Measurements from ENCODE around the gene R3HCC1L.
"Not testable (repeated sequence)": the region's sequence is repeated elsewhere in the genome, so short reads cannot be mapped to it uniquely, and the experiment has no call there.

The R3HCC1L gene

GRCh38 chr10:98133075-98133752, 1.2 kb upstream of the R3HCC1L start:
- not testable (repeated sequence) for DNase-seq

DNA sequence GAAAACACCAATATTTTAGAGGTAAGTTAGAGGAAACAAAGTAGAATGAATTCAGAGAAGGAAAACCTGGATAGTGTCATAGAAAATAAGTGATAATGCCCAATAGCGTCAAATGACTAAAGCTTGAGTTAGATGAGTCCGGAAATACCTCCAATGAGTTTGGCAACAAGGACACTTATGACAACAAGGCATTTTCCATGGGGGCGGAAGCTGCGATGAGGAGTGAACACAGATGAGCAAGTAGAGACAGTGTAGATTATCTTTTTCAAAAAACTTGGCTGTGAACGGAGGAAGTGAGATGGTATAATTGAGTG, 383 bp upstream of the R3HCC1L start:
- peak in 1 of 3 experiments; percentile 48 for DNase-seq

DNA sequence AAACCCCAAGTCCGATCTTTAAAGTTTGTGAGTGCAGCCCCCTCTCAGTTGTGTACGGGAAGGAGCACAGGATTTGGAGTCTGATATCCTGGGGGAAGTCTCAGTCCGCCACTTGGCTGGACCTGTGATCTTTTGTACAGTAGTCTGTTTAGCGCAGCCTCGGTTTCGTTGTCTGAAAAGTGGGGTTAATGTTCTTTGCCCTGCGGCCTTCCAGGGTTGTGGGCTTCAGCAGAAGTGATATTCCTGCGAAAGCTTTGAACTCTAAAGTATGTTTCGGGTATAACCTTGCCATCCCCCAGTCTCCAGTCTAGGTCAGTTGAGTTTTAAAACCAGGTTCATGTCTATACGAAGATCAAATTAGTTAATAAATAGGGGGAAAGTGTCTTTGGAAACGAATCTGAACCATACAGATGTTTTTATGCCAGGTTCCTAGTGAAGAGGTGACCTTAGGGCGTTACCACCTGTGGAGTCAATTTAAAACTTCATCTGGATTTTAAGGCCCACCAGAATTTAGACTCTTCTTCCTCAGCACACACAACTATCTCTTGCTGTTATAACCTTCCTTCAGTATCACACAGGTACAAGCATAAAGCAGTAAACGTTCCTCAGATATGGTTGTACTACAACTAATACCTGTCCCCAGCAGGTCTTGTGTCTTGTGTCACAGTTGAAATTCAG, 904 bp downstream of the R3HCC1L start:
- peak in 2 of 3 experiments; percentile 5 to 56 for DNase-seq

GRCh38 chr10:98136775-98137174, 2.3 kb downstream of the R3HCC1L start:
- not testable (repeated sequence) for DNase-seq

- no peak for DNase-seq
Observed at GRCh38 chr10:98138031-98138430, 3.6 kb downstream of the R3HCC1L start.

- no peak for DNase-seq
Observed at GRCh38 chr10:98139431-98139830, 5.0 kb downstream of the R3HCC1L start.

DNA sequence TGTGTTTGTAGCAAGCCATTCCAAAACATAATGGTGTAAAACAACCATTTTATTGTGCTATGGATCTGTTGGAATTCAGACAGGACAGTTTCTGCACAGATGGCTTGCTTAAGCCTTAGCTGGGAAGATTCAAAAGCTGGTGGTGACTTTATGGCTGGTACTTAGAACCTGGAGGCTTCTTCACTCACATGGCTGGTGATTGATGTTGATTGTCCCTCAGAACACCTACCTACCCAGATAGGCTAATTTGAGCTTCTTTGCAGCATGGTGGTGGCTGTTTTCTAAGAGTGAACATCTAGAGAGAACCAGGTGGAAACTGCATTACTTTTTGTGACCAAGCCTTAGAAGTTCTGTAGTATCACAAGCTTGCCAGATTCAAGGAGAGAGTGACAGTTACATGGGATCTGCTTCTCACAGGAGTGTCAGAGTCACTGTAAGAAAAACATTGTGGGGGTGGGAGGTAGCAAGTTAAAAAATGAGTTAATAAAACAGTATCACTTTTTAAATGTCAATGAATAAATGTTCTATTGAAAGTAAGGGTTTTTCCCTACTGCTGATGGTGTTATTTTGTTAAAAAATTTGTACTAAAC, 7.1 kb downstream of the R3HCC1L start:
- no peak for DNase-seq

DNA sequence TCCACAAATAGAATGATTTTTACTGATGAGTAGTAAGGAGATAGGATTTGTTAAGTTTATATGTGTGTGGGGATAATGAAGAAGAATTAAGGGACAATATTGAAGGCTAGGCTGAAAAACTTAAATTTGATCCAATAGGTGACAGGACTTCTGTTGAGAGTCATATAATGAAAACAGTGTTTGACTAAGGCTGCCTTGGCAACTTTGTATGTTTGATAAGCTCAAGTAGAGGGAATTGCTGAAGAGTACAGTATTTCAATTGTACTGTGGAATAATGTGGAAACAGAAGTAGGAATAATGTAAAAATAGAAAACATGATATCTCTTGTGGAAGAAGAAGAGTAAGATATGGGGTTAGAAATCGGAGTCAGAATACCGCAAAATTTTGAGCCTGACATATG, 10.5 kb downstream of the R3HCC1L start:
- DNase-seq, result no peak

DNA sequence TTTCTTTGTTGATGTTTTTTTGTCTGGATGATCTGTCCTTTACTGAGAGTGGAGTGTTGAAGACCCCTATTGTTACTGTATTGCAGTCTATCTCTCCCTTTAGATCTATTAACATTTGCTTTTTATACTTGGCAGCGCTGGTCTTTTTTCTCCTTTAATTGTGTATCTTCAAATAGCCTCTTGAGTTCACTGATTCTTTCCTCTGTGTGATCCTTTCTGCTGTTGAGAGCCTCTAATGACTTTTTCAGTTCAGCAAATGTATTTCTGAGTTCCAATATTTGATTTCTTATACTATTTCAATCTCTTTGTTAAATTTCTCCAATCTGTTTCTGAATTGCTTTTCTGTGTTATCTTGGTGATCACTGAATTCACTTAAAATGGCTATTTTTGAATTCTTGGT, 15.4 kb downstream of the R3HCC1L start:
- DNase-seq, result no peak

DNA sequence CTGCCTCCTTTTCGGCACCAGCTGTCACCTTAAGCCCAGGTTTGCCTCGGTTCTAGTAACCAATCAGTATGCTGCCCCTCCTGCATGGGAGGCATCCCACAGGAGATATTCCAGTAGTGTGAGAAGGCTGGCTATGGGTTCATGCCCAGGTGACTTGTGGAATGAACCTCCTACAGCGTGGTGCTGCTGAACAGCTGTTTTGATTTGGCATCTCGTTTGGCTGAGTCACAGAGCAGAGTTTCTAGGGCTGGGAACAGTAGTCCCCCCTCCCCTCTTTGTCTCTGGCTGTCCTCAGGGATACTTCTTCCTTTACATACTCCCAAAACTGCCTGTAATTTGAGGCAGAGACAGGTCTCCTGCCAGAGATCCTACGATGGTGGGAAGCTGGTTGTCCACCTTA, 16.1 kb downstream of the R3HCC1L start:
- DNase-seq, result no peak

DNA sequence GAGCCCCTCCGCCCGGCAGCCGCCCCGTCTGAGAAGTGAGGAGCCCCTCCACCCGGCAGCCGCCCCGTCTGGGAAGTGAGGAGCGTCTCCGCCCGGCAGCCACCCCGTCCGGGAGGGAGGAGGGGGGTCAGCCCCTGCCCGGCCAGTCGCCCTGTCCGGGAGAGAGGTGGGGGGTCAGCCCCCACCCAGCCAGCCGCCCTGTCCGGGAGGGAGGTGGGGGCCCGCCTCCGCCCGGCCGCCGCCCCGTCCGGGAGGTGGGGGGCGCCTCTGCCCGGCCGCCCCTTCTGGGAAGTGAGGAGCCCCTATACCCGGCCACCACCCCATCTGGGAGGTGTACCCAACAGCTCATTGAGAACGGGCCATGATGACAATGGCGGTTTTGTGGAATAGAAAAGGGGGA, 18.3 kb downstream of the R3HCC1L start:
- DNase-seq, result not testable (repeated sequence)

DNA sequence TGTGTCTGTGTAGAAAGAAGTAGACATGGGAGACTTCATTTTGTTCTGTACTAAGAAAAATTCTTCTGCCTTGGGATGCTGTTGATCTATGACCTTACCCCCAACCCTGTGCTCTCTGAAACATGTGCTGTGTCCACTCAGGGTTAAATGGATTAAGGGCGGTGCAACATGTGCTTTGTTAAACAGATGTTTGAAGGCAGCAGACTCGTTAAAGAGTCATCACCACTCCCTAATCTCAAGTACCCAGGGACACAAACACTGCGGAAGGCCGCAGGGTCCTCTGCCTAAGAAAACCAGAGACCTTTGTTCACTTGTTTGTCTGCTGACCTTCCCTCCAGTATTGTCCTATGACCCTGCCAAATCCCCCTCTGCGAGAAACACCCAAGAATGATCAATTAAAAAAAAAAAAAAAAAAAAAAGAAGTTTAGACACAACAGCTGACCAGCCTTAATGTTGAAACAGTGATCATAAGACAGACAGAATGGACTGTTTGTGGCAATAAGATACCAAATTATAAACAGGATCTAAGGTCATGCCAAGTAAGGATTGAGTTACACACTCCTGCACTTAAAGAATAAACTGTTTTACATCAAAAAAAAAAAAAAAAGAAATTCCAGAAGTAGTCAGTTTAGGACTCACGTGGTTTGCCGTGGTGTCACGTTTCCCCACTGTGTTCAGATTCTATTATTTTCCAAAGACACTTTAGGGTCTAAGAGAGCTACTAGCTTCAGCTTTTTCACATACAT, 18.9 kb downstream of the R3HCC1L start:
- peak in 1 of 3 experiments; percentile 3 for DNase-seq

- no peak for DNase-seq
Observed at GRCh38 chr10:98154076-98154475, 19.6 kb downstream of the R3HCC1L start.

GRCh38 chr10:98158576-98158975, 24.1 kb downstream of the R3HCC1L start:
- no peak for DNase-seq

- DNase-seq, result no peak
Observed at GRCh38 chr10:98163941-98164340, 29.5 kb downstream of the R3HCC1L start.

- no peak for DNase-seq
Observed at GRCh38 chr10:98167191-98167590, 32.7 kb downstream of the R3HCC1L start.

- peak in 1 of 3 experiments; percentile 22 for DNase-seq
Observed at GRCh38 chr10:98168147-98168546, 33.7 kb downstream of the R3HCC1L start.

DNA sequence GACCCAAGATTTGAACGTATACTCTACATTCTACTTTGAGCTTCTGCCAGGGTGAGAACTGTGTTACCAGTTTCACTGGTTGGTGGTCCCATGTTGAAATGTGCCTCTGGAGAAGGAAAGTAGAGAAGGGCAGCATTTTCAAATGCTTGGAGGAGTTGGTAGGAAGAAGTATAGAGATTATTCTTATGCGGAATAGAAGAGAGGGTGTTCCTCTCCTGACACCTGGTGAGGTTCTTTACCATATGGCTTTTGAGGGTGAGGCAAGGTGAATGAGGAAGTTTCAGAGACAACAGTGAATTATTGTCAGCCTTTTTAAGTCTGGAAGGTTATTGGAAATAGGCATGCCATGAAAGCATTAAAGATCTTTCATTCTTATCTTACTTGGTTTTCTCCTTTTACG, 34.3 kb downstream of the R3HCC1L start:
- DNase-seq, result no peak

DNA sequence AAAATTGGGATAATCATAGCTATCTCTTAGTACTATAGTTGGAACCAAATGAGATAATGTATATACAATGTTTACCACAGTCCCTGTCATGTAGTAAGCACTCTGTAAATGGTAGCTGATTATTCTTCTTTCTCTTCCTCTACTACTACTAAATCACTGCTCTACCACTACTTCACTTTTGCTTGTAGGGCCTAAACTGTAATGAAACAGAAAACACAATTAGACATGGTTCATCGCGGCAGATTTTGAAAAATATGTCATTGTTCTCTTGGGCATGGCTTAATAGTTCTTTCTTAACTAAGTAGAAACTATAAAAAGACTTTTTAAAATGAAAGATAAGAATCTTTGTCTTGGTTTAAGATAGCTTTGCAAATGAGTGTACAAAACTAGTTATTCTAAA, 34.9 kb downstream of the R3HCC1L start:
- no peak for DNase-seq

DNA sequence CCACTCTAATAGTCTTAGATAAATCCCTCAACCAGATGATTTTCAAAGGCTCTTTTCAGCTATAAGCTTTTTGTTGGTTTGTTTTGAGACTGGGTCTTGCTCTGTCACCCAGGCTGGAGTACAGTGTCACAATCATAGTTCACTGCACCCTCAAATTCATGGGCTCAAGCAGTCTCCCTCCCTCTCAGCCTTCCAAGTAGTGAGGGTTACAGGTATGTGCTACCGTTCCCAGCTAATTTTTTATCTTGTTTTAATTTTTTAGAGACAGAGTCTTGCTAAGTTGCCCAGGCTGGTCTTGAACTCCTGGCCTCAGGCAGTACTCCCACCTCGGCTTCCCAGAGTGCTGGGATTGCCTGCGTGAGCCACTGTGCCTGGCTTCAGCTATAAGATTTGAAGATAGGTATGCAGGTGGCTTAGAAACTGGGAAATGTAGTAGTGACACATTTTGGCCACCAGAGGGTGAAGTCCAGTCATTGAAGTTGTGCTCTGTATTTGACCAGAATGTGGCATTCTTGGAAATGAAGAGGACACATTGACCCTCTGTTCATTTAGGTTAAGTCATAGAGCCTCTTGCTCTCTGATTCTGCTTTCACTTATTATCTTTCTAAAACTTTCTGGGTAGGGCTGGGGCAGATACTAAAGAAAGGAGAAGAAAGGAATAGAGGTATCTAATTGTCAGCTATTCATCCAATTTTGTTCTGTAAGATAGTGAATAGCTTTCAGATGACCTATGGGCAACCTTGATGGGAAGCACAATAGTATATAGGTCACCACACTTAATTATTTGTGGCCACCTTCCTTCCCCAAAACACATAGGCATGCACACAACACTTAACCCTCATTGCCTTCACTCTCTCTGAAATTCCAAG, 36.0 kb downstream of the R3HCC1L start:
- DNase-seq, result peak; percentile 18 to 68 (median 44)

DNA sequence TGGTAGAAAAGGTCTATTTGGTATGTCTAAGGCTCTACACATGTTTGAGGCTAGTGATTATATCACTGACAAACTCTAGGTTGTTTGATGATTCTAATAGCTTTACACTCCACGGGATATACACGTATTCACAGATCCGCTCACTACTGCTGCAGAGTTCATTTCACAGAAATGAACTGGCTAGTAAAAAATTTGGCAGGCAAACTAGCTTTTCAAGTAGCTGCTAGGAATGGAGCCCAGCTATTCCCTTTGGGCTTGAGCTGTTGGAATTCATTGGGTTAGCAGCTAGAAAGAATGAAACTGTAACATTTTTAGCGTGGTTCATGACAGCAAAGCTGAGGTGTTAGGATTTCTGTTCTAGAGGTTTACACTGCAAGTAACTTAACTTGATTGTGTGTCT, 37.6 kb downstream of the R3HCC1L start:
- no peak for DNase-seq

DNA sequence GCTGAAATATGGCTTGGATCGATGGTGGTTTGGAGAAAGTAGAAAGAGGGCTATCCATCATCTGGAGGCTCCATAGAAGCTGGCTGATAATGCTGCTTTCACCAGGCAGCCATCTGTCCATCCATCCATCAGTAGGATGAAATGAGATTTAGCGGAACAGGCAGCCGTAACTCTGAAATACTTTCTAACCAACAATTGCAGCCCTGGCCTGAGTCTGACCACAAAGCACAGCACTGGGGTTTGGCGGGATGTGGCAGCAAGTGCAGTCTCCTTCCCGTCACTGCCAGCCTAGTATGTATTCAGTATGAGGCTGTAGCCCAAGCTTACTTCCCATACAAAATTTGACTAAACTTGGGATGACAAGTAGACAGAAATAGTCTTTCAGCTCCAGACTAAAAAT, 38.0 kb downstream of the R3HCC1L start:
- no peak for DNase-seq

DNA sequence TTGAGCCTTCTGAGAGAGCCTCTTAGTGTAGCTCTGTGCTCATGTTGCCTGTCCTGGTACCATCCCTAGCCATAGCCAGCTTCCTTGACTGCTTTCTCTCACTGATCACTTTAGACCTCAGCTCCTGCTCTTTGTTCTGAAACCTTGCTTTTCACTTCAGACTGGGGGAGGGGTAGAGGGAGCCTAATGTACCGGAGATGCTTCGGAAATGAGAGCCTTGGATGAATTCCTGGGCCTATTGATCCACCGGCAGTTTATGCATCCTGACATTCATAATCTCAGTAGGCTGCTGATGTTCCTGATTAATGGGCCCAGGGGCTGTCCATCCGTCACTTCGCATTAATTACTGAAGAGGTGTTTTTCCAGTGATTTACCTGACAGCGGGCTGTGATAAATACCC, 38.8 kb downstream of the R3HCC1L start:
- DNase-seq, result peak in 1 of 3 experiments; percentile 15

Measured in NCI-H1417 (cell line).